DMS79 (cell line): ENCODE data around the gene KIF26B.

Experiments used
- DNase-seq: peaks from one replicate; lab custom pipeline; 2025; lab: John Stamatoyannopoulos, UW

Gene KIF26B

DNA sequence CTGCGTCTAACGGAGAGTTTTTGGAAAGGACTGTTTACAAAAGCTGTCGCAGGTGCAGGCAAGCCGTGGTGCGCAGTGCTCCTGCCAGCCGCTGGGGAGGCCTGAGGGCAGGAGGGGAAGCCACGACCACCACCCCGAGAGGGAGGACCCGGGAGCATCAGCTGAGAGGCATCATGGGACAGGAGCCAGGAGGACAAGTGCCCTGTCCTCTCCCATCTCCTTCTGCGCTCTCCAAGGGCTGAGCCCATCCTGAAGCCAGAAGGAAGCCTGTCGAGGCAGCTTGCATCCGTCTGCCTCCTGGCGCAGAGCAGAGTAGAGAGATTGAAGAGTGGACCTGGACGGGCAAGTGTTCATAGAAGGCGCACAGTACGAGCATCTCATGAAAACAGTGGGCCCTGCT is 310.9 kb downstream of the KIF26B start:
- DNase-seq: peak; percentile 19

DNA sequence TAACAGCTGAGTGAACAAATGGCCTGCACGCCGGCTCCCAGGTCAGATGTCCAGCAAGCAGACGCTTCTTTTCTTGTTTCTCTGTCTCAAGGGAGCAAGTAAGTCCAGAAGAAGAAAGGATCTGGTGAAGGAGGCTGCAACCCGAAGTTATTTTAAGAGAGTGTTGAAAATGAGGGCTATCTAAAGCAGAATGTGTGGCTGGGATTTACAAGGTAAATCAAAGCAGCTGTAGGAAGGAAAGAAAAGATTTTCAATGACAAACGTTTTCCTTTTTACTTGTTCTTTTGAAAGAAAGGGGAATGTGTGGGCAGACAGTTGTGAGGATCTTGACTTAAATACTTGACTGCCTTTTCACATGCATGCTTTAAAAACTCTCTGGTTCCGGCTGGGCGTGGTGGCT is 311.5 kb downstream of the KIF26B start:
- DNase-seq: no peak

DNA sequence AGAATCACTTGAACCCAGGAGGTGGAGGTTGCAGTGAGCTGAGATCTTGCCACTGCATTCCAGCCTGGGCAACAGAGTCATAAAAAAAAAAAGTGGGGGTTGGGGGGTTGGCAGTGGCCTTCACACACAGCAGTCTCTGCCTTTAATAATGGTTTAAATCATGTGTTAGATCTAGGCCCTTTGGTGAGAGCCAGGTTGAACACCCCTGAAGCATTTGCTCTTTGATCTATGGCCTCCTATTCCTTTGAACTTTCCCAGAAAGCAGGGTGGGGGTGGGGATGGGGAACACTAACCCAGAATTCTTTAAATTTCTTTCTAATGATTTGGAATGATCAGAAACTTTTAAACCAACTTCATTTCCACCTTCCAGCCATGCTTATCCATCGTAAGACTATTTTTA is 313.0 kb downstream of the KIF26B start:
- no peak for DNase-seq

DNA sequence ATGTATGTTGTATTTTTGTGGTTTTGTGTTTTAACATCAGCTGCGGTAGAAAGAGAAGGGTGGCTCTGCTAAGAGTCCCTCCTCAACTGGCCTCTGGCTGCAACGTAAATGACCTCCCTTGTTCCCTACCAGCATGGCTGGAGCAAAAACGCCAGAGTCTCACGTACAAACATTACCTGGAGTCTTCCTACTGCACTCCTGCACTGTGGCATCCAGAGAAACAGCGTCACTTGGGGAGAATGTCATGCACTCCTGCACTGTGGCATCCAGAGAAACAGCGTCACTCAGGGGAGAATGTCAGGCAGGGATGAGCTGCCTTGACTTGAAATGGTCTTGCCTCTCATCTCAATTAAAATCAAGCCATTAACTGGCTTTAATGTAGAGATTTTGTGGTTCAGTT is 314.2 kb downstream of the KIF26B start:
- DNase-seq: no peak

DNA sequence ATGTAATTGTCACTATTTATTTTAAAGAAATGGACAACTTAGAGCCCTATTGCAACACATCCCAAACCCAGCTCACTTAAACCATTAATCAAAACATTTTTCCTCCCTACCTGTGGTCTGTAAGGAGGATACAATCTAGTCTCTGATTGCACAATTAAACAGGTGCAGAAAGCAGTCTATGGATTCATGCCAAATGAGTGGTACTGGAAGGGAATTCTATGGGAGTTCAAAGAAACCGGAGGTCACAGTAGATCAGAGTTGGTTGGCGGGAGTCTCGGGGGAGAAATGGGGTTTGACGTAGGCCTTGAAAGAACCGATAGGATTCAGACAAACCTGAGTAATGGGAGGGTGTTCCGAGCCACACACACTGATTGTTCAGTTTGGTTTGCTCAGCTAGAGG is 314.9 kb downstream of the KIF26B start:
- DNase-seq: no peak

DNA sequence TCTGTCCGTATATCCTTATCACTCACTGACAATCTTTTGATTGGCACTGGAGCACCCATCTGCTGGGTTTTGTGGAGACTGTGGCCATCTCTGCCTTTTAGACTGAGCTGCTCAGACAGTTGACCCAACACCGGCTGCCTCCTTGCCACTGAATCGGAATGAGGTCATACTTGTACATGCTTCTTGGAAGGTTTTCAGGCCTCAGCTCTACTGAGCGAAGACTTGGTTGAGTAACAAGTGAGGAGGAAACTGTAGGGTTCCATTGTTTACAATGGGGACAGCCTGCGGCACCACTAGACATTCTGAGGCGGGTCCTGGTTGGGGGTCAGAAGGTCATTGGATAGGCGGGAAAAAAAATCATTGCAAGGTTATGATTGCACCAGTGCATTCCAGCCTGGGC is 320.3 kb downstream of the KIF26B start:
- DNase-seq: no peak

DNA sequence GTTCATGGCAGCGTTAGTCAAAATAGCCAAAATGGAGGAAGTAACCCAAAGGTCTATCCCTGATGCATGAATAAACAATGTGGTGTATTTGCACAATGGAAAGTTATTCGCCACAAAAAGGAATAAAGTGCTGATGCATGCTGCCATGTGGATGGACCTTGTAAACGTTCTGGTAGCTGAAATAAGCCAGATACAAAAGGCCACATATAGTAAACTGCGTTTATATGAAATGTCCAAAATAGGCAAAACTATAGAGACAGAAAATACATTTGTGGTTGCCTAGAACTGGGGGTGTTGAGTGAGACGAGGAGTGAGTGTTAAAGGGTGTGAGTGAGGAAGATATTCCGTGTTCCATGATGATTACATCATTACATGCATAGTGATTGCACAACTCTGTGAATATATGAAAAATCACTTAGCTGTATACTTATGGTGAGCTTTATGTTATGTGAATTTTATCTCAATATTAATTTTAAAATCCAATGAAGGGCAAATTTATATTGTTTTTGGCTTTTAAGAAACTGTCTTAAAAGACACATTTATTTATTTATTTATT is 321.3 kb downstream of the KIF26B start:
- DNase-seq: no peak

DNA sequence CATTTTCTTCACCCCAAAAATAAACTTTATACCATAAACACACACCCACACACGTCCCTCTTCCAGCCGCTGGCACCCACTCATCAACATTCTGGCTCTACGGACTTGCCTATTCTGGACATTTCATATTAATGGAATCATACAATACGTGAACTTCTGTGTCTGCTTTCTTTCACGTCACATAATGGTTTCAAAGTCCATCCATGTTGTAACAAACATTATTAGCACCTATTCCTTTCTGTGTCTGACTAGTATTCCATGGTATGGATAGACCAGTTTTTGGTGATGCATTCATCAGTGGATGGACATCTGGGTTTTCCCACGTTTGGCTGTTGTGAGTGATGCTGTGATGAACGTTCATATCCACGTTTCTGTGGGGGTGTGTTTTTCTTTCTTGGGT is 323.2 kb downstream of the KIF26B start:
- no peak for DNase-seq

DNA sequence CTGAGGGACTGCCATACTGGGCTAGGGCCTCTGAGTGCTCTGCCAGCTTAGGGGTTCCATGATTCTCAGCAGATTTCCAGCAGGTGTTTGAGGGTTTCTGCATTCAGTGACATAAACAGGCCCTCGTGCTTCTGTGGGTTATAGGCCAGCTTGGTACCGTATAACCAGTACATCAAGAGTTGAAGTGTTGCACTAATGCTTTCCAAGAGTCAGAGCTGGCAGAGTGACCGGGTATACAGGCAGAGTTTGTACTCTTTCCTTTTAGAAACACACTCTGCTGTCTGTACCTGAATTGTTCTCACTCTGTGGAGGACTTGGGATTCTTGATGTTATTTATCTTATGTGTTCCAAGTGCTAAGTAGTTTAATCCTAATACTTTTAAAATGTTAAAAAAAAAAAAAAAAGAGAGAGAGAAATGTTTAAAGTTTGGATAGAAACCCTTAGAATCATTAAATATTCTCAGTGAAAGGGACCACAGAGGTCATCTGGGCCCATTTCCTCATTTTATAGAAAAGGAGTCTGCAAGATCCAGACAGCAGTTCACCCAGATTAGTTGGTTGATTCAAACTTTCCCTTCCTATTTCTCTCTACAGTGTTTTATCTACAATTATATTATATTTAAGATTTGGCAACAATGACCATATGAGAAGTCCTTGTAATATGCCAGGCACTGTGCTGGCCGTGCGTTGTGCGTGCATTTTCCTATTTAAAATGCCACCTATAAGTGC is 325.8 kb downstream of the KIF26B start:
- no peak for DNase-seq

DNA sequence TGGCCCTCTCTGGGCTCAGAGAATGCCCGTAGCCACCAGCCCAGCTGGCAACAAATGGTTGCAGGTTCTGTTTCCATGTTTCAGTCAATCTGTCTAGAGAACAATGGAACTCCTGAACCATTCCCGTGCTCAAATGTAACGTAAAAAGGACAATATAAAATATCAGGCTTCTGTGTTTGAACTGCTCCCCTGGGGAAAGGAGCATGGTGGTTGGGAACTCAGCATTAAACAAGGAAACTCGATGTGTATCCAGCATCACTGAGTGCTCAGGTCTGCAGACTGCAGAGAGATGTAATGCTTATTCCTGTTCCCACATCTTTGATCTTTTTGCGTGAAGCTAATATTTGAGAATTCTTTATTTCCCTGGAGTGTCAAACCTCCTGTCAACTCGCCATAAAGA is 326.5 kb downstream of the KIF26B start:
- DNase-seq: no peak

DNA sequence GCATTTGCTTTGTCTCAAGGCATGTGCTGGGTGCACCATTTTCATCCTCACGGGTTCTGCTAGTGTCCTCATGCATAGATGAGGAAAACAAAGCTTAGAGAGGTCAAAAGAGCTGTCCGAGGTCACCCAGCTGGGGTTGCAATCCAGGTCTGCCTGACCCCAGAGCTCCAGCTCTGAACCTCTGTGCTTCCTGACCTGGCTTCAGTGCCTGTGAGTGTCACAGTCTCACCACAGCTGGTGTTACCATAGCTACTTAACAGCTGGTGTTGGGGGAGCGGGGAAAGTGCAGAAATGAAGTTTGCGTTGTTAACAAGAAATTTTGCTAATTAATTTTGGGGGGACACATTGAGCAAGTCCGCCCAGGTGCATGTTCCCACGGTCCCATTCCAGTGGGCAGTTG is 328.5 kb downstream of the KIF26B start:
- no peak for DNase-seq

DNA sequence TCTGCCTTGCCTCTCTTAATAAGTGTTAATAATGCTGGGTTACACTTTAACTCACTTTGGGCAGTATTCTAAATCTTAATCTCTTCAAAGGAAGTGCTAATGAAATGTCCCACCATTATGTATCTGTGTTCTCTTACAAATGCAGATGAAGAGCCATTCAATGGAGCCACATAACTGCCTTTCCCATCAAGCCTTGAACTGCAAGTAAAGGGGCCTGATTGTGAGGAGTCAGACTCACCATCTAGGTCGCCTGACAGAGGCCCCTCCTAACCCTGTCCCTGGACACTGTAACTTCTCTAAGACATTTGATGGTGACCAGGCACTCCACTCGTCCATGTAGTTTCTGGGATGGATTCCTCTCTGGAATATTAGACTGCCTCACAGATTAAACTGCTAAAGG is 329.4 kb downstream of the KIF26B start:
- DNase-seq: no peak

DNA sequence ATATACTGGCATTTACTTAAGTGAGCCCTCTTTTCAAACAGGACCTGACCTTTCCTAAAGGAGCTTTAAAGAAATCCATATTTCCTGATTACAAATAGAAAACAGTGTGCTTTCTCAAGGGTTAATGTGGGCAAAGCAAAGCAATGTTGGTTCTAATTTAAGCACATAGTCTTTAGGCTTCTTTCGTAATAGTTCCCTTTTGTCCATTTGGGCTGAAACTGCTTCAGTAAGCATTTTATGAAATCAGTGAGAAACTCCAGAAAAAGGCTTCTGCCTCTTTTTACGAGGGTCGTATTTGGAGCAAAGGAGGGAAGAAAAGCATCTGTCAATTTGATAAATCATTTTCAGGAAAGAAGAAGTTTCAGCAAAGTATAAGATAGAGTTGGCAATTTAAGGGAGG is 331.2 kb downstream of the KIF26B start:
- DNase-seq: no peak

DNA sequence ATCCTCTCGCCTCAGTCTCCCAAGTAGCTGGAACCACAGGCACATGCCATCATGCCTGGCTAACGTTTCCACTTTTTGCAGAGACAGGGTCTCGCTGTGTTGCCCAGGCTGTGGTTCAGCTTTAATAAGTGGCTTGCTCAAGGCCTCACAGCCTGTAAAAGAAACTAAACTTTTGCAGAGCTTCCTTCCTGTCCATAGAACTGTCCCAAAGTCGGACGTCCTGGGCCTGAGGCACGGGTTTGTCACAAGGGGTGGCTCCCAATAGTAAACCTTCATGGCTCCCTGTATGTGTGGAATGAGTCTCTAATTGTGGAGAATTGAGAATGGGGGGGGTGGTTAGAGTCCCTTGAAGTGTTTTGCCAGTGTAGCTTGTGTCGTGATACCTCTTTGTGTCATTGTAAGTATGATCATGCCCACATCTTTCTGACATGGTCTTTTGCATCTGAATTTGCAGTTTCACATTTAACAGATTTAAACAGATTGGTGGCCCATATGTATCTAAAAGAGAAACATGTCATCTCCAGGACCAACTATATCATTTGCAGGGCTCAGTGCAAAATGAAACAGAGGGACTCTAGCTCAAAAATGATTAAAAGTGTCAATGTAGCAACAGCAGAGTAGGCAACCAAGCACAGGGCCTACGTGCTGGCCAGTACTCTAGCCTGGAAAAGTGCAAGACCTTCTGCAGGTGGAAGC is 332.1 kb downstream of the KIF26B start:
- no peak for DNase-seq

DNA sequence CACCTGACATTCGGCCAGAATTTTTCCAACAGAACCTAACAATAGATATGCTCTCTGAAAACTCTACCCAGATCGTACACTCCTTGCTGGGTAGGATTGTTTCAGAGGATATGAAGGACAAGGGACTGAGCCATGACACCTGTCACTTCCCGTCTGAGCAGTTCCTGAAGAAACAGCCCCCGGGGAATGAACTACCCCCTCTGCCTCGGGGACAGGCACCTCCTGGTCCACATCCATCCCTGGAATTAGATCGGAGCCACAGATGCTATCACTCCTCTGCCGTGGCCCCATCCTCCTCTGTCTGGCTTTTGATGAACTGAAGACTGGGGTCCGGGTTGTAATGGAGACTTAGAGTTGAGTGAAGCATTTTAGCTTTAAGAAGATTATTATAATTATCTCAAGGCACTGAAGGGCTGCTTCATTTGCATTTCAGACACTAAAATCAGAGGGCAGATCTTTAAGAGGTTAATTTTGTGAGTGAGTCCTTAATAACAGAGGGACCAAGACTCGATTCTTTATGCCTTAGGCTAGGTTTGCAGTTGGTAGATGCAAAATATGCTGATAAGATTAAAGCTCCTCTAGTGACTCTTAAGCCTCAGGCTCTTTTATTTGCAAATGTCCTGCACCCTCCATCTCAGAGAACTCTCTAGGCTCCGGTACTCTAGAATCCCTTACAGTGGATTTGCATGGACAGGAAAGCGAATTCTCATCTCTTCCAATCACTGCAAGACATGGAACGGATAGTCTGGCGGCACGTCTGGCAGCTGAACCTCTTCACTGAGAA is 333.8 kb downstream of the KIF26B start:
- no peak for DNase-seq

DNA sequence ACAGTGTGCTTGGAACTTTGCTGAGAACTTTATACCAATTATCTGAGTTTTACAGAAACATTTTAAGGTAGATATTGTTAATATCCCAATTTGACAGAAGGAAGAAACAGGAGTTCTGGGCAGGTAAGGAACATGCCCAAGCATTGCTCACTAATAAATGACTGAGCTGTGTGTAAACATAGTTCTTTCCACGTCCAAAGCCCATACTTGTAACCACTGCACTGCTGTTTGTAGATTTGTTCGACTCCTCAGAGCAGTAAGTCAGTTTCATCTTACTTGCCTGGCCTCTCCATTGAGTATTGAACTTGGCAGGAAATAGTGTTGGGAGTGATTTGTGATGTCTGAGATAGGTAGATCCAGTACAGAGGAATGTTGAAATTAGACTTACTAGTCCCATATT is 335.1 kb downstream of the KIF26B start:
- DNase-seq: no peak

DNA sequence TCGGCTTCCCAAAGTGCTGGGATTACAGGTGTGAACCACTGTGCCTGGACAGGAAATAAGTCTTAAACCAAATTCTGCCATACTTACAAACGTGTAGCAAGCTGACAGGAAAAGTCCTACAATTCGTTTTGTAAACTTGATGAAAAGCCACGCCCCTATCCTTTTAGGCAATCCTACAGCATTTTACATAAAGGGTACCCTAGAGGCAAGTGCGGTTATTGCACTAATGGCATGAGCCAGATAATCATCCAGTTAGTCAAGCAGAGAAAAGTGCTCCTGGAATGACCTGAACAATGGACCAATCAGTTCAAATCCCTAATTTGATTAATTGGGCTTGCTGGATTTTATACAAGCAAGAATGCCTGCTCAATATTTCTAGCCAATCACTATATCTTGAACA is 338.2 kb downstream of the KIF26B start:
- no peak for DNase-seq

DNA sequence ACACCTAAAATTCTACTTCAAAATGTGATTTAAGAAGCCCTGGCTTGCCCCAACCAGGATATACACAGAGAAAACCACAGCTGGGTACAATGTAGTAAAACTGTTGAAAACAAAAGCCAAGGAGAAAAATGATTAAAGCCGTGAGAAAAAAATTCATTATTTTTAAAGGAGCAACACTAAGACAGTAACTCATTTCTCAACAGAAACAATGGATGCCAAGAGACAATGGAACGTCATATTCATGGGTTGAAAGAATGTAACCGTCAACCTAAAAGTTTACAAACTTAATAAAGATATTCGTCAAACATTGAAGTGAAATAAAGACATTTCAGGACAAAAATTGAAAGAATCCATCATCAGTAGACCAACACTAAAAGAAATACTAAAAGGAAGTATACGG is 340.9 kb downstream of the KIF26B start:
- no peak for DNase-seq

DNA sequence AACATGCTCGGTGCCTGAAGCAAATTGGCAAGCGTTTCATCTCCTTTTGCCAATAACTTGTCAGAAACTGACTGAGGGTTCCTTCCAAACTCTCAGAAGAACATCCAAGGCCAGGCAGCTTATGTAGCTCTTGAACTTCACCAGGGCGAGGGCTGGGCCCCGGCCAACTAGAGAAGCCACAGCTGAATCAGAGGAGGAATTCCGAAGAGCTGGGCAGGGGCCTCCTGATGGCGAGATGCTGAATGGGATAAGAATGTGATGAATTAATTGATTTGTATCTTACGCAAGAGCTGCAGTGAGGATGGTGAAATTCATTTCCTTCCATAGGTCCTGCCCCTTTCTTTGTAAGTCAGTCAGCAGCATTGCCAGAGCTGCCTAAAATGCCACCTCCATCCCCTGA is 345.8 kb downstream of the KIF26B start:
- peak; percentile 5 for DNase-seq

DNA sequence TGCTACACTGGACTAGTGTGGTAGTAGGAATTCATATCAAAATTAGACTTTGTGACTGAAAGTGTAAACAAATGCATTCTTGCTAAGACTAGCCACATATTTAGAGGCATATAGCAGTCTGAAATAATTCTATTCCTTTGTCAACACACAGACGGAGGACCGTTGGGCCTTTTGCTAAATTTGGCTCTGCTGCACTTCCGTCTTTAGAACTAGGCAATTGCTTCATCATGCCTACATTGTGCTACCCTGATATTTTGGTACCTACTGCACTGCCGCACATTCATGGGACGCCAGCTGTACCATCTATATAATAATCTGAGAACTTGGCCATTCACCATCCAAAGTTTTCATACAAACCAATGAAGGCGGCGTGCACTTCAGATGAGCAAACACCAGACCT is 346.8 kb downstream of the KIF26B start:
- DNase-seq: no peak

DNA sequence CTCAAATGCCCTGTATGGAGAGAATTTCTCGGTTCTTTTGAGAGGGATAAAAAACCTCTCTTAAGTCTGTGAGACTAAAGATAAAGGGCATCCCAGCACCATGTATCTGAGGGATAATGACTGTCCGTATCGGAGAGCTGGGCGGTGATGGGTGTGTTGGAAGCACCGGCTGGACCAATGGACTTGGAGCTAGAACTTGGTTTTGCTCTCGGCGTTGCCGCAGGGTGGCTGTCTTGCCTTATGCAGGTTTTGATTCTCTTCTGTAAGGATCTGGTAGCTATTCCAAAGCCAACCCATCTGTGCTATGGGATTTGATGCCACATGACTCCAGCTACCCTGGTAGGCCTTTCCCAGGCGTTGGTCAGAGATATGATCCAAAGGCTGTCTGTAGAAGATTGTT is 348.8 kb downstream of the KIF26B start:
- DNase-seq: no peak

DNA sequence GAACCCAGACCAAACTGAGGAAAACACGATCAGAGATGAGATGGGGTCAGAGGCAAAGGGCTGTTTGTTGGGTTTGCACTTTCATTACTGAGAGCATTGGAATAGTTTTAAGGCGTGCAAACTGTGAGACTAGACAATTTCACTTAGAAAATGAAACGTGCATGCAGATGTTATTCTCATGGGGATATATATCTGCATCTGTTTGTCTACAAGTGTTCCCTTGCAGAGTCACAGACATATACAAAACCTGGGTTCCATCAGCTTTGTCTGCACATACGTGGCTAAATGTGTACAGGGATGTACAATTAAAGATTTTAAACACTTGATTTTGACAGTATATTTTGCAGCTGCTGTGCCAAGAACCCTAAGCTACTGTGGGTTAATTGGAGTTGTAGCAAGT is 355.4 kb downstream of the KIF26B start:
- no peak for DNase-seq
